ENCODE results near the gene HMMR. TPM values are rescaled to one million over a fixed set of nuclear protein-coding genes. Genes with fewer than 3 reads are reported as not detected.

The HMMR gene
- total RNA-seq, 1 experiment from 2014 or later: 94.1 TPM

DNA sequence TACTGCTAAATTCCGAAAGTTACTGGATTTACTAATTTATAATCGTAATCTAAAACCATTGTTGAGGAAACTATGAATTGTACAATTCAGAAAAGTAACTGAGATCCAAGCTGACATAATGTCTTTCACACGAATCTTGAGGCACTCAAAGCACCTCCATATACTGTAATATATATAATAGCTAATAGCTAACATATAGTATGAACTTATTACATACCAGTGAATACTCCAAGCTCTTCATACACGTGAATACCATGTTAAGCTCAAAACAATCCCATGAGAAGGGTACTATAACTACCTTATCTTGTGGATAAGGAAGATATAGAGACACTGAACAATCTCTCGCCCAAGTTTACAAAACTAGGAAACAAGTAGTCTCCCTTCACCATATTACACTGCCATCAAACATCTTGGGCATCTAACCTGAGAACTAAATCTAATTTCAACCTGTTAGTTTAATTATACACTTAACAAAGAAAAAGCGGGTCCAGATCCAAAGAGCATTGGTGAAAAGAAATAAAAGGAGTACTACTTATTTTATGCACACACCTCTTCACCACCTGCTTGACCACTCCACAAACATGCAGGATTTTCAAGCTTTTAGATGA, 1.6 kb upstream of the HMMR start:
- DNase-seq (ENCODE audit: low spot score): peak; percentile 12

GRCh38 chr5:163459462-163459818, 992 bp upstream of the HMMR start:
- no peak for DNase-seq (ENCODE audit: low spot score)

DNA sequence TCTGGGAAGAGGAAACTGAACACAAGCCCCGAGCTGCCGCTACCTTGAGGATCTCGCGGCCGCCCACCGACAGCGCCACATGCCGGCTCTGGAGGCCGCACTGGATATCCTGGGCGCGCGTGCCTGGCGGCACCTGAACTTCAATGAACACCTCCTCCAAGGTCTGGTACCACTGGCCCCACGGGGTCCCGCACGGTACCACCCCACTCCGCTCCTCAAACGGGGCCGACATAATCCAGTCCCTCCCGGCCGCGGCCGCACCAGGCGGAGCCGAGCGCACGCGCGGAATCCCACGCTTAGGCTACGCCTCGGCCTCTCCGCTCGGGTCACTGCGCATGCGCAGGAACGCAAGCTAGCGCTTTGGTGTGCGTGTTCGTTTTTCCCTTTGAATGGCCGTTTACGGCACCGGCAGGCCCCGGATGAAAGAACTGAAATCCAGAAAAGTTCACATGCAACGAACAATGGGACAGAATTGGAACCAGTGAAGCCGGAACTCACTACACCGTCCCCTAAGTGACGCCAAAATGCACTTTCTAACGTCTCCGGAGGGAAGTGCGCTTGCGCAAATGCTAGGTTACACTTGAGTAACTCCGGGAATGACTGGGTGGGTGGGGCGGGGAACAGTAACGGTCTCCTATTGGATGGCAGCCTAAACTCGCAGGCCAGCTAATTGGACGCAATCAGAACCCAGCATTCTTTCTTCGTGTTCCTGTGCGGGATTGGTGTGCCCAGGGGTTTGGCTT, 442 bp upstream of the HMMR start, which contains the start of gene NUDCD2:
Gene NUDCD2 (minus strand): TSS at position 284 of the 743 bp plus-strand sequence. CDS start 52 bp downstream, at position 232.
- DNase-seq (ENCODE audit: low spot score): peak; percentile 99

- no peak for DNase-seq (ENCODE audit: low spot score)
Measured at GRCh38 chr5:163463063-163463435, 2.6 kb downstream of the HMMR start.

DNA sequence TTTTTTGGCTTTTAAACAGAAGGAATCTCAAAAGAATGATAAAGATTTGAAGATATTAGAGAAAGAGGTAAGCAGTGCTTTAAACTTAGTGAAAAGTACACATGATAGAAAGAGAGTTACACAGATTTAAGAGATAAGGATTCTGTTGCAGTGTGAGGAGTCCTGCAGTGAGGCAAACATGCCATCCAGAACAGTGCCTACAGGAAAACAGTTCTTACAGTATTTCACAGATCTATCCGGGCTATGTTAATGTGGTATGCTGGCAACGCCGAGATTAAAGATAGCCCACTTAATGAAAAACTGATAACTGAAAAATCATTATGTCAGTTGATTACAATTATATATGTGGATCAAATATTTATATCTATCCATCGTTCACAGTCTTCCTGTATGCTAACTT, 7.2 kb downstream of the HMMR start:
- DNase-seq (ENCODE audit: low spot score): no peak

- DNase-seq (ENCODE audit: low spot score): peak; percentile 10
Measured at GRCh38 chr5:163473635-163474243, 13.3 kb downstream of the HMMR start.

DNA sequence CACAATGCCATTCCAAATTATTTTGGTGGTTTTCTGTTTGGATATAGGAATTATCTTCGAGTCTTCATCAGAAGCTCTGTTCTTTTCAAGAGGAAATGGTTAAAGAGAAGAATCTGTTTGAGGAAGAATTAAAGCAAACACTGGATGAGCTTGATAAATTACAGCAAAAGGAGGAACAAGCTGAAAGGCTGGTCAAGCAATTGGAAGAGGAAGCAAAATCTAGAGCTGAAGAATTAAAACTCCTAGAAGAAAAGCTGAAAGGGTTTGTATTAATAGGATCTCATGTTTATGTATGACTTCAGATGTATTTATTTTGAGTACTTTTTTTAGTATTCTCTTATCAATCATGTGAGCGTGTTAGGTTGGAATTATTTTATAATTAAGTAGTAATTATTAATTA, 15.0 kb downstream of the HMMR start:
- DNase-seq (ENCODE audit: low spot score): no peak

- DNase-seq (ENCODE audit: low spot score): peak; percentile 45
Measured at GRCh38 chr5:163478126-163478981, 17.9 kb downstream of the HMMR start.

DNA sequence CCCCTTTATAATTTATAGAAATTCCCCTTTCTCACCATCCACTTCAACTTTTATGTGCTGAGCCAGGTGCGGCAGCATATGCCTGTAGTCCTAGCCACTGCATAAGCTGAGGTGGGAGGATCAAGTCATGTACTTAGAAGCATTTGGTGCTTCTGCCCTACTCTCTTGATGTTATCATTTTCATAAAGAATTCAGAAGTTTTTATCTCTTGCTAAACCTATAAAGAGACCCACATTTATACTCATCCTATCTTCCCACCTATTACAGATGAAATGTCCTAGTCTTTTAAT, 18.5 kb downstream of the HMMR start:
- DNase-seq (ENCODE audit: low spot score): no peak

GRCh38 chr5:163489055-163489744, 28.8 kb downstream of the HMMR start:
- peak; percentile 18 for DNase-seq (ENCODE audit: low spot score)

- DNase-seq (ENCODE audit: low spot score): no peak
Measured at GRCh38 chr5:163489745-163490075, 29.3 kb downstream of the HMMR start.

DNA sequence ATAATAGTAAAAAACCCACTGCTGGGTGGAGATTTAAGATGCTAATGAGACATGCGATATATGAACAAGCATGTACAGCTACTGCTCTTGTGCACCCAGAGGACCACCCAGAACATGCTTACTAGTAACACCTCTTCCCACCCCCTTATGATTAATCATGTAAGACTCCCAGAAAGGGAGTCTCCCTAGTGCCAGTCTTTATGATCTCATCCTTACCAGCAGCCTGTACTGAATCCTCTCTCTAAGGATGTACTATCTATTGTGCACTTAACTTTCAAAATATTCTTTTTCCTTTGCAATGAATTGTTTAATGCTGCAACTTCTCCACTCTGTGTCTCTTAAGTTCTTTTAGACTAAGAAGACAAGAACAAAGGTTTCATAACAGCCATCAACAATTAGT, 35.9 kb downstream of the HMMR start:
- peak; percentile 66 for DNase-seq (ENCODE audit: low spot score)

DNA sequence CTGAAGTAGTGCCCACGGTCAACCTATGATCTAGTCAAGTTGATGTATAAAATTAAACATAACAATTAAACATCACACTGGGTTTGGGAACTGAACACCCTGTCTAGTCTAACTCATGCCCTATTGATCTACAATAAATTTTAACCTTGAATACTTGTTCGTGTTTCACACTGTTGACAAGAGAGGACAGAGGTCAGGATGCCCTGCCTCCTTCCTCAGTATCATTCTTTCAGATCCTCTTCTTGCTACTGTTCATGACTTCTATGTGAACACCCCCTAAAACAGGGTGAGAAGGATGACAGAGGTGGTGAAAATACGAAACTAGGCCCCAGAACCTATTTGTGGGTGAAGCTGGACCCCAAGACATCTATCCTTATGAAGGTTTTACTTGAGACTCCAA, 36.9 kb downstream of the HMMR start:
- DNase-seq (ENCODE audit: low spot score): no peak

GRCh38 chr5:163498886-163499285, 38.5 kb downstream of the HMMR start:
- peak; percentile 81 for DNase-seq (ENCODE audit: low spot score)

DNA sequence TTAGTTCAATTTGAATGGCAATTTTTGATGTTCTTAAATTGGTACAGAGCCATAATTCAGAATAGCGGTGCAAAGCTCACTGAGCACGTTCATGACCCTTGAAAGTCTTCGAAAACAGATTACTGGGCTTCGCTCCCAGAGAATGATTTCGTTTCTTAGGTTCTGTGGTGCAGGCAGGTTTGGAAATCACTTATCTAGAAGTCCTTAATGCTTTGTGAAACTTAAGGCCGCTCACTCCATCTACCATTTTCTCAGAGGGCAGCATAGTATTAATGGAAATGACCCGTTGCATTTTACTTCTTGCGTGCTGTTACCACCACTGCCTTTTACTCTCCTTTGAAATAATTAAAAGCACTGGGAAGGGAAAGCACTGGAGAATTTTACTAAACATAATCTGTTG, 42.1 kb downstream of the HMMR start:
- no peak for DNase-seq (ENCODE audit: low spot score)

- peak; percentile 76 for DNase-seq (ENCODE audit: low spot score)
Measured at GRCh38 chr5:163503106-163504078, 43.0 kb downstream of the HMMR start.

DNA sequence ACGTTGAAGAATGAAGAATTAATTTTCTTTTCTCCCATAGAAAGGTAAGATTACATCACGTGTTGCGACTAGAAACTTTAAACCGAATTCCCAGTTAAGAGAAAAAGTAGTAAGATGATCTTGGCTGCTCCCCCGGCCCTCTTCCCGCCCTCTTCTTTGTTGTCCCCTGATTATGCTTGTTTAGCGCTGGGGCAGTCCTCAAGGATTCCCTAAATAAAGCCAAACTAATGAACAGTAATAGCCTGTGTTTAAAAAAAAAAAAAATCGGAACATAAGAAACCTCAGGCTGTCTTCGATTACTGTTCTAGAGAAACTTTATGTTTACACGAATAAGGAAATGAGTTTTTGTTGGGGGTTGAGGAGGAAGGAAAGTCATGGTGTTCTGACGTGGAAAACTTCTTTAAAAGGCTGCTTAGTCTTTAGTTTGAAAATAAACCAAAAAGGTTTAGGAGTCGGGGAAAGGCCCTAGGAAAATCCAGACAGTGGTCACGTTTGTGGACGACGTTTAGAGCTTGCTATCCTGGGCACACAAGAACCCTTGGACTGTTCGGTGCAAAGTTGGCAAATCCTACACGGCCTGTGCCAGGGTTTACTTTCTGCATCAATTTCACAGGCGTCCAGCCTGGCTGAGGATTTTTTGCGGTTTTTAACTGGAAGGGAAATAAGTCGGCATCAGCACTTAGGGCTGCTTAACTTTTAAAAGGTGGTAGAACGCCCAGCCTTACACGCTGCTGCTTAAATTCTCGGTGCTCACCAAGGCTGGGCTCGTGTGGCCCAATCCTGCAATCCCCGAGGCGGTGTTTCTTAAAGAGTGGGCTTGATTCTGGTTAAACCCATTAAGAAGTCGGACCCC, 43.9 kb downstream of the HMMR start:
- DNase-seq (ENCODE audit: low spot score): peak; percentile 58

GRCh38 chr5:163505049-163505367, 44.6 kb downstream of the HMMR start:
- DNase-seq (ENCODE audit: low spot score): no peak

DNA sequence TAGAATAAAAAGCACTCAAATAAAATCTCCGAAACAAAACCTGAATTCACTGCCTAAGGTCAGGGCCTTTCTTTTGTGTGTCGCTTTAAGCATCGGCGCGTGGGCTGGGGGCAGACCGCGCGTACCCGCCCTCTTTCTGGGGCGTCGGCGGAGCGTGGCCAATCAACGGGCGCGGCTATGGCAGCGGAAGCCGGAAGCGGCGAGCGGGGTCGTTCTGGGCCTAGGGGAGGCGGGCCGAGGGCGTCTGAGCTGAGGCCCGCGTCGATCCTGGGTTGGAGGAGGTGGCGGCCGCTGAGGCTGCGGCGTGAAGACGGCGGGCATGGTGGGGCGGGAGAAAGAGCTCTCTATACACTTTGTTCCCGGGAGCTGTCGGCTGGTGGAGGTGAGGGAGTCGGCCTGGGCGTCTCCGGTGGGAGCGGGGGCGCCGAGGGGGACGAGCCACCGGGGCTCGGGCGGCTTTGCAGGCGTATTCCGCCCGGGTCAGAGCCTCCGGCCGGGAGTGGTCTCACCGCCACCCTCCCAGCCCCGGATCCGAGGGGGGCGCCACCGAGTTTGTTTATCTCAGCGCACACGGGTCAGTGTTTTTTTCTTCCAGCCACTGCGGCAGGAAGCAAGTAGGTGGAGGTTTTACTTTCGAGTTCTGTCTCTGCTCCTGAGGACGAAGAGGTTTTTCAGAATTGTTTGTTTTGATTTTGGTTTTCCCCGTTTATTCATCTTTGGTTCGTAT, 45.1 kb downstream of the HMMR start, which contains the start of gene MAT2B:
Gene MAT2B (plus strand): TSS at position 252 of the 727 bp plus-strand sequence. CDS start 68 bp downstream, at position 320.
- DNase-seq (ENCODE audit: low spot score): peak; percentile 88

Measured in A172 (cell line).